Esophagus squamous epithelium (tissue), 5 donors: ENCODE data around the gene UBE3C. TPM values are rescaled to one million over a fixed set of nuclear protein-coding genes. Genes with fewer than 3 reads are reported as not detected.

ENCODE experiments used
- DNase-seq: peaks from one replicate; lab custom pipeline; 2025; lab: John Stamatoyannopoulos, UW
- H3K27ac ChIP-seq, 4 donors: fragments of 200-600 bp; sonication (generic); one replicate each; pipeline ENCODE4 v1.5.1; 2016 to 2019; ENCODE audit warnings: mild to moderate bottlenecking in 1 of 4
- H3K27me3 ChIP-seq, 4 donors: fragments of 200-600 bp; sonication (generic); 1 replicate in 3 of 4; 2 replicates in 1 of 4; pipeline versions ENCODE4 v1.5.1 to v1.6.0; 2017 to 2021; ENCODE audit warnings: antibody characterized with exemption in 1 of 4
- H3K36me3 ChIP-seq, 3 donors: fragments of 200-600 bp; sonication (generic); one replicate each; pipeline ENCODE4 v1.5.1; 2016 to 2019
- H3K4me1 ChIP-seq, 3 donors: fragments of 200-600 bp; sonication (generic); one replicate each; pipeline ENCODE4 v1.5.1; 2017 to 2019
- H3K4me3 ChIP-seq, 4 donors: fragments of 200-600 bp; sonication (generic); 1 replicate in 3 of 4; 2 replicates in 1 of 4; pipeline ENCODE4 v1.5.1; 2016 to 2019; ENCODE audit warnings: mild to moderate bottlenecking in 2 of 4, moderate library complexity in 1 of 4
- H3K9me3 ChIP-seq, 3 donors: fragments of 200-600 bp; sonication (generic); one replicate each; pipeline ENCODE4 v1.5.1; 2016 to 2019
- POLR2A ChIP-seq, 4 donors: fragments of 450-650 bp; IDR thresholded peaks; one replicate each; pipeline ENCODE4 v1.6.1; 2017; ENCODE audit warnings: antibody characterized with exemption in 4 of 4, mild to moderate bottlenecking in 4 of 4, moderate library complexity in 3 of 4
- WGBS, 2 donors: methylation state at CpG; one replicate each; pipeline ENCODE4 v1.1.5; 2018; 5-methylcytosine and 5-hydroxymethylcytosine counted together
- intact Hi-C: fragments of 100-400 bp; cut with DNase I; formaldehyde crosslinking; loops from one replicate; pipeline ENCODE4 v1.15.0; 2022
- total RNA-seq, 4 donors: library from RNA; depleted of rRNA; stranded (reverse); fragments of >200 nt; gene quantifications; one replicate each; pipeline ENCODE4 v1.1.0, GENCODE V29; 2016
- TF ChIP-seq, protein P1 (sequence below), 6 experiments: fragments of 450-650 bp in 4 of 6; fragments of 200-600 bp in 2 of 6; sonication (generic) in 2 of 6; IDR thresholded peaks; one replicate each; pipeline ENCODE4 v1.5.1; 2016 to 2019; ENCODE audit warnings: antibody characterized with exemption in 6 of 6, mild to moderate bottlenecking in 4 of 6, moderate library complexity in 4 of 6
- donor health status: DM: yes; HTN: yes; CAD: no.

UBE3C gene
- total RNA-seq, 4 donors from 2014 or later = 52.2 to 101 (median 68.3) TPM

DNA sequence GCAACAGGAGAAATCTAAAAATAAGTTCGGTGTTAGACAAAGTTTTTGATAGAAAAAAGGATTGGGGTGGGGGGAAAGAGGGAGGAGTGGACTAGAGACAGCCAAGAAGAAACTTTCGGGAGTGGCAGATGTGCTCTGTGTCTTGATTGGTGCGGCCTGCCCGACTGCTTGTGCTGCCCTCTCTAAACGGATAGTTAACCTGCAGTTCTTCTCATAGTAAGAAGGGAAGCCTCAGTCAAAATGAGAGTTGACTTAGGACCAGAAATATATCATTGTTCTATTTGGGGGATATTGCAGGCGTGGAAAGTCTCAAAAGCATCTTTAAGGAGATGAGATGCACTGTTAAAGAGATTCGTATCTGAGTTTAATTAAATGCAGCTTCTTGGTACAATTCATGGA is 39.3 kb downstream of the UBE3C start:
- WGBS, 2 donors = 71 to 91% methylated on average over 7 of the region's 7 CpGs
- Histone ChIP-seq H3K4me1 (no peaks in the 10 kb centered on the region), H3K36me3 (peaks cover 13 to 100% (median 39%) of the 10 kb centered on the region in 3 donors), H3K27ac (no peak overlapping the region), H3K27me3 (no peaks in the 10 kb centered on the region), H3K4me3 (no peak overlapping the region), H3K9me3 (no peaks in the 10 kb centered on the region)
- no peak for DNase-seq
- intact Hi-C loops = no loop called here
- TF ChIP-seq POLR2A (IDR thresholded peaks at IDR 0.05) = no peak
- TF ChIP-seq, protein P1, sequence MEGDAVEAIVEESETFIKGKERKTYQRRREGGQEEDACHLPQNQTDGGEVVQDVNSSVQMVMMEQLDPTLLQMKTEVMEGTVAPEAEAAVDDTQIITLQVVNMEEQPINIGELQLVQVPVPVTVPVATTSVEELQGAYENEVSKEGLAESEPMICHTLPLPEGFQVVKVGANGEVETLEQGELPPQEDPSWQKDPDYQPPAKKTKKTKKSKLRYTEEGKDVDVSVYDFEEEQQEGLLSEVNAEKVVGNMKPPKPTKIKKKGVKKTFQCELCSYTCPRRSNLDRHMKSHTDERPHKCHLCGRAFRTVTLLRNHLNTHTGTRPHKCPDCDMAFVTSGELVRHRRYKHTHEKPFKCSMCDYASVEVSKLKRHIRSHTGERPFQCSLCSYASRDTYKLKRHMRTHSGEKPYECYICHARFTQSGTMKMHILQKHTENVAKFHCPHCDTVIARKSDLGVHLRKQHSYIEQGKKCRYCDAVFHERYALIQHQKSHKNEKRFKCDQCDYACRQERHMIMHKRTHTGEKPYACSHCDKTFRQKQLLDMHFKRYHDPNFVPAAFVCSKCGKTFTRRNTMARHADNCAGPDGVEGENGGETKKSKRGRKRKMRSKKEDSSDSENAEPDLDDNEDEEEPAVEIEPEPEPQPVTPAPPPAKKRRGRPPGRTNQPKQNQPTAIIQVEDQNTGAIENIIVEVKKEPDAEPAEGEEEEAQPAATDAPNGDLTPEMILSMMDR (IDR thresholded peaks at IDR 0.05) = no peak

DNA sequence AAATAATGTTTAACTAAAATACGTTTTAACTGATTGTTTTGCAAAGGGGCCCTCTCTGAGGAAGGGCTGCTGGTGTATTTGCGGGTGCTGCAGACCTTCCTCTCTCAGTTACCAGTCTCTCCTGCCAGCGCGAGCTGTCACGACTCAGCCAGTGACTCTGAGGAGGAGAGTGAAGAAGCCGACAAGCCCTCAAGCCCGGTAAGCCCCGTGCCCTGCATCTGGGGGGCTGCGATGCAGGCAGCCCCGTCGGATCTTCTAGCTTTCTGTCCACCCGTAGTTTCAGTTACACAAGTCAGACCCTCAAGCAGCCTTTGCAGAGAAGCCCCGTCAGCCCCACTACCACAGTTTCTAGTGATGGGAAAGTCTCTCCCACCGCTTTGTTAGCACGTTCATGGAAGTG is 45.1 kb downstream of the UBE3C start:
- no peak overlapping the region for H3K27ac ChIP-seq
- 93 to 95% methylated on average over 14 to 15 of the region's 15 CpGs for WGBS, 2 donors
- H3K4me1 ChIP-seq = no peaks in the 10 kb centered on the region
- no peaks in the 10 kb centered on the region for H3K27me3 ChIP-seq
- no peaks in the 10 kb centered on the region for H3K9me3 ChIP-seq
- DNase-seq = no peak
- H3K4me3 ChIP-seq = no peak overlapping the region
- intact Hi-C loops = no loop called here
- TF ChIP-seq POLR2A (IDR thresholded peaks at IDR 0.05) = no peak
- TF ChIP-seq, protein P1 (IDR thresholded peaks at IDR 0.05) = no peak
- H3K36me3 ChIP-seq = peaks cover 10 to 100% (median 45%) of the 10 kb centered on the region in 3 donors

DNA sequence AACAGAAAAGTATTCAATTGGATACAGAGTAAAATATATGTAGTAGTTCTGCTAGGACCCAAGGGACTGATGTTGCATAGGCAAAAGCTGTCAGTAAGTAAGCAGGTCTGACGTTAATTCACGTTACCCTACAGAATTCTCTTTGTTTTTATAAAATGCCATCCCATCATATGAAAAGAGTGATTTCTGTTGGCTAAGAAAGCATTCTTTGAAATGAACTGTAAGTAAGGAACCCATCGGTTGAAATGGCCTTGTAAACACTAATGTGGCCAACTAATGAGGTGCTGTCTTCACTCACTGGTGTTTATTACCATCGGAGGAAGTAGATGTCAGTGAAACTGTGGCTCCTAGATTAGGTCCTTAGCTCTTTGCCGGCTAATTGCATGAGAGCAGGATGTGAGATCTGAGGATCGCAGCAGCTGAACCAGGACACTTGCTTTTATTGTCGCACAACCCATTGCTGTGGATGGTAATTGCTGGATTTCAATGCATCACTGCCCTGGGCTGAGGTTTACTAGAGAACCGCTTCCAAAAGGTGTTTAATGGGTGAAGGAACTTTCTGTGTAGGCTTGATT is 49.5 kb downstream of the UBE3C start:
- intact Hi-C loops = no loop called here

DNA sequence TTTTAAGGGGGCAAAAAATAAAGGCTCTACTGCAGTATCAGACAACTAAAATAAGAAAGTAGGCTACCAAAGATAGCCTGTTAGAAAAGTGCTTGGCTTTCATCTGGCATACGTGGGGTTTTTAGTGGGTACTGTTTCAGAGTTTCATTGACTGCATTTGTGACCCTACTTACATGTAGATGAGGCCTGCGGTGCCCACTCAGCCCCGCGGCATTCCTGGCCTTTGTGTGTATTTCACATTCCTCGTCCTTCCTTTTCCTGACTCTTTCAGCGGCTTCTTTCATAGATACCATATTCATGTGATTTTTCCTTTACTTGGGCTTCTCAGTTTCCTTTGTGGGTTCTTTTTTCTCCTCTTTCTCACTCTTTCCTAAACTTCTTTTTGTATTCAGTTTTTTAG is 50.7 kb downstream of the UBE3C start:
- intact Hi-C loops = no loop called here
- Histone ChIP-seq H3K36me3 (peaks cover 0 to 100% (median 49%) of the 10 kb centered on the region in 3 donors), H3K9me3 (no peaks in the 10 kb centered on the region), H3K27ac (no peak overlapping the region), H3K4me1 (no peaks in the 10 kb centered on the region), H3K27me3 (no peaks in the 10 kb centered on the region), H3K4me3 (no peak overlapping the region)
- 90 to 98% methylated on average over 6 of the region's 6 CpGs for WGBS, 2 donors
- no peak for DNase-seq
- TF ChIP-seq, protein P1 (IDR thresholded peaks at IDR 0.05) = no peak
- TF ChIP-seq POLR2A (IDR thresholded peaks at IDR 0.05) = no peak

More for the DNA sequence above, 49.5 kb downstream of the UBE3C start:
- no peak for TF ChIP-seq POLR2A (IDR thresholded peaks at IDR 0.05)
- TF ChIP-seq, protein P1 (IDR thresholded peaks at IDR 0.05) = no peak
- H3K27me3 ChIP-seq = no peaks in the 10 kb centered on the region
- H3K27ac ChIP-seq = no peak overlapping the region
- no peaks in the 10 kb centered on the region for H3K4me1 ChIP-seq
- 85 to 90% methylated on average over 8 of the region's 8 CpGs for WGBS, 2 donors
- no peaks in the 10 kb centered on the region for H3K9me3 ChIP-seq
- H3K4me3 ChIP-seq = no peak overlapping the region
- peaks cover 0 to 100% (median 56%) of the 10 kb centered on the region in 3 donors for H3K36me3 ChIP-seq
- no peak for DNase-seq

DNA sequence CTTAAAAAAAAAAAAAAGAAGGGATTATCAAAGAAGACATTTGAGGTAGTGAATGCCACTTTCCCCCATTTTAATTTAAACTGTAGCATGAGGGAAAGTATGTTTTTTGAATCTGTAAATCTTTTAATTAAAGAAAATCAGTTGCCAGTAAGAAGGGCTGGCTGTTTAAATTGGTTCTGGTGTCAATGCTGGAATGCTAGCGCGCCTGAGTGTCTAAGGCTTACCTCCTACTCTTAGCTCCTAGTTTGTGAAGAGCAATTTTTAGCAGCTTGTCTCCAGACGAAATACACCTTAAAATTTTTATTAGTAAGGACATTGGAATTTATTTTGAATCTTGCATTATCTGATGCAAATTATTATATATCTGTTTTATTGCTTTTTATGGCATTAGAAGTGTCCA is 54.1 kb downstream of the UBE3C start:
- Histone ChIP-seq H3K27ac (no peak overlapping the region), H3K36me3 (peaks cover 0 to 100% (median 27%) of the 10 kb centered on the region in 3 donors), H3K4me1 (no peaks in the 10 kb centered on the region), H3K9me3 (no peaks in the 10 kb centered on the region), H3K27me3 (no peaks in the 10 kb centered on the region), H3K4me3 (no peak overlapping the region)
- intact Hi-C loops = no loop called here
- TF ChIP-seq, protein P1 (IDR thresholded peaks at IDR 0.05) = no peak
- no peak for TF ChIP-seq POLR2A (IDR thresholded peaks at IDR 0.05)
- no peak for DNase-seq
- 76 to 88% methylated on average over 3 of the region's 3 CpGs for WGBS, 2 donors
